A549 (cell line): Measurements from ENCODE around the gene JUP. TPM values are rescaled to one million over a fixed set of nuclear protein-coding genes. Genes with fewer than 3 reads are reported as not detected.
A peak's percentile ranks its signal among the peaks of the same experiment; 100 is the strongest.

Experiments
- ATAC-seq, 2 experiments: fragments of 200-7000 bp in 1 of 2; fragments of >200 bp in 1 of 2; cut with Nextera tagmentation in 1 of 2; cut with Tn5 transposase in 1 of 2; 3 replicates each; pipeline versions ENCODE4 v1.8.0 to v1.9.1; 2018 to 2020; ENCODE audit warnings: mild to moderate bottlenecking in 1 of 2, moderate library complexity in 1 of 2
- CTCF ChIA-PET: fragments of 300-600 bp; sonication (Branson Sonifier 250); formaldehyde crosslinking; extraction: SDS; loops from one replicate; lab custom pipeline; 2021; ENCODE audit warnings: antibody characterized with exemption, inconsistent platforms; lab: Yijun Ruan, JAX
- POLR2A ChIA-PET: fragments of 350-600 bp; formaldehyde crosslinking; extraction: SDS; loops from one replicate; lab custom pipeline; 2021; ENCODE audit warnings: antibody characterized with exemption, inconsistent platforms; lab: Yijun Ruan, JAX
- DNase-seq, 2 experiments: peaks; one replicate each; pipeline versions ENCODE4 v3.0.0 to v3.0.0-alpha.2; 2011 to 2016; ENCODE audit warnings: low read depth in 1 of 2, low spot score in 1 of 2
- FAIRE-seq: peaks from 2 replicates; lab custom pipeline; 2011; peaks lifted over from hg19 to GRCh38; lab: Jason Lieb, UNC
- H3K27ac ChIP-seq, 2 experiments: fragments of >200 bp; sonication (Bioruptor Twin); formaldehyde crosslinking; 3 replicates each; pipeline ENCODE4 v1.5.1; 2016 to 2017
- H3K4me1 ChIP-seq: fragments of >200 bp; sonication (Bioruptor Twin); formaldehyde crosslinking; 3 replicates; pipeline ENCODE4 v1.6.1; 2016
- H3K4me2 ChIP-seq: fragments of >200 bp; sonication (Bioruptor Twin); formaldehyde crosslinking; 3 replicates; pipeline ENCODE4 v1.6.1; 2016
- H3K4me3 ChIP-seq: fragments of >200 bp; sonication (Bioruptor Twin); formaldehyde crosslinking; 3 replicates; pipeline ENCODE4 v1.5.1; 2016
- H3K9me3 ChIP-seq: fragments of >200 bp; sonication (Bioruptor Twin); formaldehyde crosslinking; 3 replicates; pipeline ENCODE4 v1.6.1; 2016
- BCL3 ChIP-seq: fragments of >200 bp; sonication (Bioruptor Twin); formaldehyde crosslinking; IDR thresholded peaks from 3 replicates; pipeline ENCODE4 v1.6.1; 2016
- CEBPB ChIP-seq, 2 experiments: fragments of >200 bp in 1 of 2; sonication (Bioruptor Twin) in 1 of 2; formaldehyde crosslinking in 1 of 2; IDR thresholded peaks; 2 replicates each; pipeline ENCODE4 v1.6.1; 2012 to 2016
- CHD4 ChIP-seq: fragments of 200-600 bp; sonication (generic); IDR thresholded peaks from 2 replicates; pipeline ENCODE4 v1.6.1; 2016; ENCODE audit warnings: antibody characterized with exemption, mild to moderate bottlenecking, borderline replicate concordance
- EP300 ChIP-seq, 2 experiments: fragments of >200 bp; sonication (Bioruptor Twin); formaldehyde crosslinking; IDR thresholded peaks; 2 replicates in 1 of 2; 3 replicates in 1 of 2; pipeline ENCODE4 v1.6.1; 2016 to 2017
- JUN ChIP-seq, 2 experiments: fragments of >200 bp; sonication (Bioruptor Twin); formaldehyde crosslinking; IDR thresholded peaks; 2 replicates in 1 of 2; 3 replicates in 1 of 2; pipeline ENCODE4 v1.6.1; 2016 to 2017
- JUNB ChIP-seq: fragments of >200 bp; sonication (Bioruptor Twin); formaldehyde crosslinking; IDR thresholded peaks from 2 replicates; pipeline ENCODE4 v1.6.1; 2016
- KDM1A ChIP-seq: fragments of 200-600 bp; sonication (generic); IDR thresholded peaks from 2 replicates; pipeline ENCODE4 v1.6.1; 2016; ENCODE audit warnings: low read depth, mild to moderate bottlenecking
- MAFK ChIP-seq: fragments of 450-650 bp; IDR thresholded peaks from 2 replicates; pipeline ENCODE4 v1.6.1; 2014; ENCODE audit not compliant: partially characterized antibody
- MAZ ChIP-seq: fragments of 150-350 bp; IDR thresholded peaks from 2 replicates; pipeline ENCODE4 v1.6.1; 2014; ENCODE audit warnings: antibody characterized with exemption, low read depth, low read length, borderline replicate concordance
- NPAS2 ChIP-seq: fragments of 250-450 bp; sonication (Bioruptor Pico); IDR thresholded peaks from 2 replicates; pipeline ENCODE4 v1.8.0; 2022; ENCODE audit warnings: mild to moderate bottlenecking, moderate library complexity, borderline replicate concordance
- NR3C1 ChIP-seq: fragments of >200 bp; sonication (Bioruptor Twin); formaldehyde crosslinking; IDR thresholded peaks from 3 replicates; pipeline ENCODE4 v1.6.1; 2017
- PHF8 ChIP-seq: fragments of 200-600 bp; sonication (generic); IDR thresholded peaks from 2 replicates; pipeline ENCODE4 v1.6.1; 2016; ENCODE audit warnings: low read depth, mild to moderate bottlenecking, antibody characterized with exemption, moderate library complexity, borderline replicate concordance
- RARB ChIP-seq: fragments of 250-450 bp; sonication (Bioruptor Pico); IDR thresholded peaks from 2 replicates; pipeline ENCODE4 v1.8.0; 2021; ENCODE audit warnings: mild to moderate bottlenecking, moderate library complexity
- REST ChIP-seq: fragments of 200-600 bp; sonication (generic); IDR thresholded peaks from 2 replicates; pipeline ENCODE4 v1.6.1; 2016; ENCODE audit warnings: antibody characterized with exemption, mild to moderate bottlenecking, moderate library complexity
- SMC3 ChIP-seq: fragments of >200 bp; sonication (Bioruptor Twin); formaldehyde crosslinking; IDR thresholded peaks from 3 replicates; pipeline ENCODE4 v1.6.1; 2018; ENCODE audit warnings: inconsistent platforms
- TFCP2L1 ChIP-seq: fragments of 250-450 bp; sonication (Bioruptor Pico); IDR thresholded peaks from 2 replicates; pipeline ENCODE4 v1.5.0; 2021; ENCODE audit warnings: mild to moderate bottlenecking
- ZSCAN20 ChIP-seq: fragments of 250-450 bp; sonication (Bioruptor Pico); IDR thresholded peaks from 2 replicates; pipeline ENCODE4 v1.8.0; 2022; ENCODE audit warnings: mild to moderate bottlenecking, moderate library complexity
- WGBS: methylation state at CpG from one replicate; pipeline ENCODE4 v1.1.6; 2017; ENCODE audit errors: missing lambda C conversion rate; 5-methylcytosine and 5-hydroxymethylcytosine counted together
- polyA plus RNA-seq, 4 experiments: library from polyadenylated mRNA; depleted of rRNA in 3 of 4; stranded (reverse); fragments of >200 nt; fragmentation: RNase III in 1 of 4; extraction: RNeasy Plus Mini Kit Qiagen cat#74134 plus additional on column Dnase treatment in 1 of 4; gene quantifications; 2 replicates in 3 of 4; 3 replicates in 1 of 4; pipeline ENCODE4 v1.2.3, GENCODE V29; 2011 to 2017
- TF ChIP-seq, protein P1 (sequence below): fragments of 250-450 bp; sonication (Bioruptor Pico); IDR thresholded peaks from 2 replicates; pipeline ENCODE4 v1.5.0; 2020; ENCODE audit warnings: low read depth, mild to moderate bottlenecking, moderate library complexity
- TF ChIP-seq, protein P2 (sequence below): fragments of >200 bp; sonication (Bioruptor Twin); formaldehyde crosslinking; IDR thresholded peaks from 2 replicates; pipeline ENCODE4 v1.6.1; 2016
- TF ChIP-seq, protein P3 (sequence below): IDR thresholded peaks from 2 replicates; pipeline ENCODE4 v1.6.1; 2012
- TF ChIP-seq, protein P4 (sequence below): IDR thresholded peaks from 2 replicates; pipeline ENCODE4 v1.6.1; 2012

Gene JUP
- polyA plus RNA-seq, 2 of the 4 experiments (the other 2 are of a cell fraction): 54.8 to 107 TPM

DNA sequence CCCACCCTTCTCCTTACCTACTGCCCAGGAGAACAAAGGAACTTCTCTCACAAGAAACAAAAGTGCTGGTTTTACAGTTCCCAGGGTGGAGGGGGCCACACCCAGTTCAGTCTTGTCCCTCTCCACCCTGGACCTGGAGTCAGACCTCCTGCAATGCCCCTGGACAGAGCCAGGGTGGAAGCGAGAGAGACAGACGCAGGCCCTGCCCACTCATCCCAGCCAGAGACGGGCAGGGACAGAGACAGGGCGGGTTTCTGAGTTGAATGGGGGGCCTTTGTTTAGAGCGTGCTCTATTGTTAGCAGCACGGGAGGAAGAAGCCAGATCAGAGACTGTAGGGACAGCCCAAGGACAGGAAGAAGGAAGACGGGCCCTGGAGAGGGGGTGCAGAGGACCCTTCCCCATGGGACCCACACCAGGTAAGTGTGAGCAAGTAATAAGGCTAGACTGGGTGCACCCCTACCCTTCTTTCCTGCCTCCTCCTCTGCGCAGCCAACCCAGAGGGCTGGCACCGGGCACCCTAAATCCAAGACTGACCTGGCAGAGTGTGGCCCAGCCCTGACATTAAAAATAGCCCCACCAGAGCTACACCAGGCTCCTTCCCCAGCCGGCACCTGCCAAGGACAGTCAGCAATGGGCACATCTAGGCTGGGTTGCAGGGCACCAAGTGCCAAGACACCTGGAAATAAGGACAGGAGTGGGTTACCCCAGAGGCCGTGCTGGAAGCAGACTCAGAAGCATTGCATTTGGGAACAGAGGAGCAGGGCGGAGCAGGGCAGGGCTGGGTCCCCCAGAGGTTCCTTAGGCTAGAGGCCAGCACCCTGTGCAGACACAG, 10.9 kb downstream of the JUP start:
- Histone ChIP-seq H3K4me3 (no peak overlapping the region), H3K4me2 (peak overlapping the region; percentile 87), H3K4me1 (peaks cover 86% of the 10 kb centered on the region), H3K9me3 (no peaks in the 10 kb centered on the region), H3K27ac (peak overlapping the region; percentile 89 to 93)
- ChIA-PET CTCF (interaction anchor here (1.8 to 96.0 kb wide), 3 partner anchors 12 to 79 kb away, joined by 4 to 3262 read pairs (median 3262); partner anchors contain the start of genes FKBP10, GAST, HAP1 and JUP), POLR2A (interaction anchor here (0.6 to 3.2 kb wide), 4 partner anchors 10 to 25 kb away, joined by 4 to 55 read pairs (median 22); partner anchors contain the start of gene JUP)
- 56% methylated on average over 12 of the region's 12 CpGs for WGBS
- ATAC-seq: no peak
- DNase-seq: peak in 1 of 2 experiments; percentile 81
- FAIRE-seq: no peak
- TF ChIP-seq SMC3: no peak
- TF ChIP-seq CHD4: no peak
- no peak for TF ChIP-seq NPAS2
- TF ChIP-seq RARB (CRISPR knock-in tag): no peak
- peak; percentile 22 for TF ChIP-seq MAFK
- no peak for TF ChIP-seq JUNB
- TF ChIP-seq NR3C1: no peak
- TF ChIP-seq, protein P1, sequence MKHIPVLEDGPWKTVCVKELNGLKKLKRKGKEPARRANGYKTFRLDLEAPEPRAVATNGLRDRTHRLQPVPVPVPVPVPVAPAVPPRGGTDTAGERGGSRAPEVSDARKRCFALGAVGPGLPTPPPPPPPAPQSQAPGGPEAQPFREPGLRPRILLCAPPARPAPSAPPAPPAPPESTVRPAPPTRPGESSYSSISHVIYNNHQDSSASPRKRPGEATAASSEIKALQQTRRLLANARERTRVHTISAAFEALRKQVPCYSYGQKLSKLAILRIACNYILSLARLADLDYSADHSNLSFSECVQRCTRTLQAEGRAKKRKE (CRISPR knock-in tag): no peak

GRCh38 chr17:41773731-41774193, 12.7 kb downstream of the JUP start:
- POLR2A ChIA-PET: interaction anchor here (0.9 to 2.3 kb wide), 7 partner anchors 11 to 85 kb away, joined by 3 to 17 read pairs (median 4); partner anchors contain the start of genes FKBP10 and JUP
- Histone ChIP-seq H3K4me3 (0 out of 3 replicates have a peak overlapping the region, but pooled peaks have one; percentile 7), H3K4me2 (peak overlapping the region; percentile 87)
- 0 out of 5 replicates have a peak, but pooled peaks of 1 of the 2 experiments have one; percentile 6 for TF ChIP-seq JUN (IDR thresholded peaks at IDR 0.05)
- TF ChIP-seq, protein P2, sequence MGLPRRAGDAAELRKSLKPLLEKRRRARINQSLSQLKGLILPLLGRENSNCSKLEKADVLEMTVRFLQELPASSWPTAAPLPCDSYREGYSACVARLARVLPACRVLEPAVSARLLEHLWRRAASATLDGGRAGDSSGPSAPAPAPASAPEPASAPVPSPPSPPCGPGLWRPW: no peak
- TF ChIP-seq, all 56 proteins: peak for 1
- DNase-seq: no peak
- CTCF ChIA-PET: interaction anchor here (1.8 to 96.0 kb wide), 3 partner anchors 14 to 78 kb away, joined by 4 to 3262 read pairs (median 3262); partner anchors contain the start of genes FKBP10, GAST, HAP1 and JUP
- H3K4me1 ChIP-seq: peaks cover 73% of the 10 kb centered on the region
- ATAC-seq: no peak
- FAIRE-seq: no peak
- H3K27ac ChIP-seq: peak overlapping the region; percentile 89 to 93
- no peaks in the 10 kb centered on the region for H3K9me3 ChIP-seq
- WGBS: 46% methylated on average over 8 of the region's 8 CpGs

DNA sequence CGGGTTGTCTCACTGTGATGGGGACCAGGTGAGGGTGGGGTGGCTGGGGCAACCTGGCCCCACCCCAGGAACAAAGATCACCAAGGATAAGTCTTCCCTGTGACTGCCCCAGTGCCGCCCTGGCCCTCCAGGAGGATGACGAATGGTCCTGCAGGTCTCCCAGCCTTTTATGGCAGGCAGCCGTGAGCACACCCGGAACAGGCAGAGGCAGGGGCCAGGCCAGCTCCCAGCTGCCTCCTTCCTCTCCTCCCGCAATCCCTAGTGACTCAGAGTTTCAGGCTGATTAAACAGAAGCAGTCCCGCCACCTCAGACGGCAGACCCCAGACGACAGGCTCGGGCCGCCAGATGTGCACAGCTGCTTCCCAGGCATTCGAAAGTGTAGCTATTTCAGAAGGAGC, 13.3 kb downstream of the JUP start:
- Histone ChIP-seq H3K4me2 (peak overlapping the region; percentile 87), H3K4me1 (peaks cover 67% of the 10 kb centered on the region), H3K9me3 (no peaks in the 10 kb centered on the region), H3K27ac (peak overlapping the region; percentile 89 to 93), H3K4me3 (0 out of 3 replicates have a peak overlapping the region, but pooled peaks have one; percentile 7)
- ChIA-PET POLR2A (interaction anchor here (0.9 to 2.3 kb wide), 7 partner anchors 10 to 85 kb away, joined by 3 to 17 read pairs (median 4); partner anchors contain the start of genes FKBP10 and JUP), CTCF (interaction anchor here (52.0 to 96.0 kb wide), 2 partner anchors 15 to 23 kb away, joined by 3262 read pairs; partner anchors contain the start of genes FKBP10, GAST, HAP1 and JUP)
- 7% methylated on average over 12 of the region's 12 CpGs for WGBS
- peak; percentile 89 to 90 for DNase-seq
- FAIRE-seq: no peak
- peak; percentile 46 to 58 for ATAC-seq
- TF ChIP-seq TFCP2L1 (CRISPR knock-in tag): no peak
- TF ChIP-seq PHF8: no peak
- TF ChIP-seq, protein P3, sequence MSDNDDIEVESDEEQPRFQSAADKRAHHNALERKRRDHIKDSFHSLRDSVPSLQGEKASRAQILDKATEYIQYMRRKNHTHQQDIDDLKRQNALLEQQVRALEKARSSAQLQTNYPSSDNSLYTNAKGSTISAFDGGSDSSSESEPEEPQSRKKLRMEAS: peak; percentile 53; the same call in 1 of the 2 replicates
- no peak for TF ChIP-seq REST
- TF ChIP-seq MAZ: no peak
- no peak for TF ChIP-seq KDM1A
- 0 out of 3 replicates have a peak, but pooled peaks have one; percentile 16 for TF ChIP-seq BCL3
- no peak for TF ChIP-seq EP300 (IDR thresholded peaks at IDR 0.05)
- TF ChIP-seq, protein P4, sequence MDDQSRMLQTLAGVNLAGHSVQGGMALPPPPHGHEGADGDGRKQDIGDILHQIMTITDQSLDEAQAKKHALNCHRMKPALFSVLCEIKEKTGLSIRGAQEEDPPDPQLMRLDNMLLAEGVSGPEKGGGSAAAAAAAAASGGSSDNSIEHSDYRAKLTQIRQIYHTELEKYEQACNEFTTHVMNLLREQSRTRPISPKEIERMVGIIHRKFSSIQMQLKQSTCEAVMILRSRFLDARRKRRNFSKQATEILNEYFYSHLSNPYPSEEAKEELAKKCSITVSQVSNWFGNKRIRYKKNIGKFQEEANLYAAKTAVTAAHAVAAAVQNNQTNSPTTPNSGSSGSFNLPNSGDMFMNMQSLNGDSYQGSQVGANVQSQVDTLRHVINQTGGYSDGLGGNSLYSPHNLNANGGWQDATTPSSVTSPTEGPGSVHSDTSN: no peak
- no peak for TF ChIP-seq MAFK
- TF ChIP-seq ZSCAN20 (CRISPR knock-in tag): no peak
- TF ChIP-seq JUN (IDR thresholded peaks at IDR 0.05): 0 out of 5 replicates have a peak, but pooled peaks of 1 of the 2 experiments have one; percentile 25
- TF ChIP-seq CEBPB (IDR thresholded peaks at IDR 0.05): no peak
- TF ChIP-seq, protein P2: no peak
